ENCODE measurements around the gene SLC35D2.

SLC35D2 gene

GRCh38 chr9:96289392-96289791, 94.1 kb downstream of the SLC35D2 start:
- no peak for TF ChIP-seq CTCF (IDR thresholded peaks at IDR 0.05)
- Histone ChIP-seq H3K27me3 (no peaks in the 10 kb centered on the region), H3K9me3 (no peaks in the 10 kb centered on the region), H3K36me3 (no peaks in the 10 kb centered on the region), H3K27ac (no peak overlapping the region), H3K4me3 (ENCODE audit: low read depth in 1 of 2, low read length in 1 of 2) (no peak overlapping the region), H3K4me1 (ENCODE audit: control insufficient read depth in 1 of 2, insufficient read depth in 1 of 2, low read depth in 1 of 2, low read length in 1 of 2) (no peaks in the 10 kb centered on the region)

DNA sequence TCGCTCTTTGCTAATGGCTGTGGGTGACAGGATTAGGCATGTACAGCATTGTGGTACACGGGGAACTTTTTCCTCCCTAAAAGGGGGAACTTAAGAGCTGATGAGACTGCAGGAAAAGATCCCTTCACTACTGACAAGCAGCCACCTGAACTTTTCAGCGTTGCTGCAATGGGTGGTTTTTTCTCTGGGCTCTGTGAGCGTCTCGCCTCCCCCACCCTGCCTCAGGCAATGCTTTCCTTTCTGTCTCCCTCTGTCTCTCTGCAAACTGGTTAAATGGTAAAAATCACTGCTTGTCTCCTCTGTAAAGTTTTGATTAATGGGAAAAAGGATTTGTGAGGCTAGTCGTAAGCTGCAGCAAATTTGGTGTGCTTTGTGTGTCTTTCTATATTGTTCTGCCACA, 101.9 kb downstream of the SLC35D2 start:
- H3K27ac ChIP-seq, result no peak overlapping the region
- H3K4me3 ChIP-seq (ENCODE audit: low read depth in 1 of 2, low read length in 1 of 2), result no peak overlapping the region
- TF ChIP-seq CTCF (IDR thresholded peaks at IDR 0.05), result no peak
- no peaks in the 10 kb centered on the region for H3K4me1 ChIP-seq (ENCODE audit: control insufficient read depth in 1 of 2, insufficient read depth in 1 of 2, low read depth in 1 of 2, low read length in 1 of 2)
- H3K9me3 ChIP-seq, result no peaks in the 10 kb centered on the region
- H3K36me3 ChIP-seq, result no peaks in the 10 kb centered on the region
- H3K27me3 ChIP-seq, result no peaks in the 10 kb centered on the region

DNA sequence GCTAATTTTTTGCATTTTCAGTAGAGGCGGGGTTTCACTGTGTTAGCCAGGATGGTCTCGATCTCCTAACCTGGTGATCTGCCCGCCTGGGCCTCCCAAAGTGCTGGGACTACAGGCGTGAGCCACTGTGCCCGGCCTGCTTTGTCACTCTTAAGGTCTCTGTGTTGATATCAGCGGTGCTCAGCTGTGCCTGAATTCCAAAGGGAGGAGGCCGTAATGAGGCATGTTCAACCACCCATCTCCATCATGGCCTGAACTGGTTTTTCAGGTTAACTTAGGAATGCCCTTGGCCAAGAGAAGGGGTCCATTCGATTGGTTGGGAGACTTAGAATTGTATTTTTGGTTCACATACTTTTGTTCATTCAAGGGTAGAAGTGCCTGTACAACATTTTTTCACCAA, 103.6 kb downstream of the SLC35D2 start:
- no peak for TF ChIP-seq CTCF (IDR thresholded peaks at IDR 0.05)
- no peaks in the 10 kb centered on the region for H3K4me1 ChIP-seq (ENCODE audit: control insufficient read depth in 1 of 2, insufficient read depth in 1 of 2, low read depth in 1 of 2, low read length in 1 of 2)
- H3K27ac ChIP-seq, result no peak overlapping the region
- H3K4me3 ChIP-seq (ENCODE audit: low read depth in 1 of 2, low read length in 1 of 2), result no peak overlapping the region
- H3K9me3 ChIP-seq, result no peaks in the 10 kb centered on the region
- H3K36me3 ChIP-seq, result no peaks in the 10 kb centered on the region
- no peaks in the 10 kb centered on the region for H3K27me3 ChIP-seq

GRCh38 chr9:96274939-96275338, 108.6 kb downstream of the SLC35D2 start:
- Histone ChIP-seq H3K4me1 (ENCODE audit: control insufficient read depth in 1 of 2, insufficient read depth in 1 of 2, low read depth in 1 of 2, low read length in 1 of 2) (no peaks in the 10 kb centered on the region), H3K27me3 (no peaks in the 10 kb centered on the region), H3K4me3 (ENCODE audit: low read depth in 1 of 2, low read length in 1 of 2) (no peak overlapping the region), H3K36me3 (no peaks in the 10 kb centered on the region), H3K9me3 (no peaks in the 10 kb centered on the region), H3K27ac (no peak overlapping the region)
- no peak for TF ChIP-seq CTCF (IDR thresholded peaks at IDR 0.05)

Data from neutrophil (primary cell).